ENCODE measurements around the gene SMURF2. TPM values are rescaled to one million over a fixed set of nuclear protein-coding genes. Genes with fewer than 3 reads are reported as not detected.

Gene SMURF2
- total and polyA plus RNA-seq, 9 of the 15 experiments (the other 6 are each of a cell fraction or from before 2014, with no cell fraction given) = 3.8 to 22.0 (median 14.8) TPM

DNA sequence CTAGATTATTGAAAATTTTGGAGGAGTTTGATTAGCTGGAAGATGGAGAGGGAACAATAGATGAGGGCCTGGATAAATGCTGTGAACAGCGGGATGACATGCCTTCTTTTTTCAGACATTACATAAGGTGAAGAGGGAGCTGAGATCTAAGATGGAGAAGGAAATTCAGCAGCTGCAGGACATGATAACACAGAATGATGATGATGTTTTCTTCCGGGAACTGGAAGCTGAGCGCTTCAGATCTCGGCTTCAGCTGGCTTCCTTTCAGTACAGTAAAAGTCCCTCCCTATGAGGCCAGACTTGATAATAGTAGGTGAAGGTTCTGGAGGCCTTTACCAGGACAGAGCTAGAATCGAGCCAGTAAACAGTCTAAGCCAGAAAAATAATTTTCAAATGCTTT, 124.6 kb downstream of the SMURF2 start (continued):
- TF ChIP-seq RBM15 (IDR thresholded peaks at IDR 0.05; ENCODE audit: insufficient read depth, low read length) = no peak
- TF ChIP-seq PRMT5 (CRISPR knock-in tag; IDR thresholded peaks at IDR 0.05) = no peak
- TF ChIP-seq STAT5A (IDR thresholded peaks at IDR 0.05; ENCODE audit: borderline replicate concordance, low read length) = peak; percentile 91
- no peak for TF ChIP-seq NFRKB (IDR thresholded peaks at IDR 0.05; ENCODE audit: low read depth)
- no peak for TF ChIP-seq ZNF165 (CRISPR knock-in tag; IDR thresholded peaks at IDR 0.05; ENCODE audit: borderline replicate concordance)
- TF ChIP-seq, protein P1, sequence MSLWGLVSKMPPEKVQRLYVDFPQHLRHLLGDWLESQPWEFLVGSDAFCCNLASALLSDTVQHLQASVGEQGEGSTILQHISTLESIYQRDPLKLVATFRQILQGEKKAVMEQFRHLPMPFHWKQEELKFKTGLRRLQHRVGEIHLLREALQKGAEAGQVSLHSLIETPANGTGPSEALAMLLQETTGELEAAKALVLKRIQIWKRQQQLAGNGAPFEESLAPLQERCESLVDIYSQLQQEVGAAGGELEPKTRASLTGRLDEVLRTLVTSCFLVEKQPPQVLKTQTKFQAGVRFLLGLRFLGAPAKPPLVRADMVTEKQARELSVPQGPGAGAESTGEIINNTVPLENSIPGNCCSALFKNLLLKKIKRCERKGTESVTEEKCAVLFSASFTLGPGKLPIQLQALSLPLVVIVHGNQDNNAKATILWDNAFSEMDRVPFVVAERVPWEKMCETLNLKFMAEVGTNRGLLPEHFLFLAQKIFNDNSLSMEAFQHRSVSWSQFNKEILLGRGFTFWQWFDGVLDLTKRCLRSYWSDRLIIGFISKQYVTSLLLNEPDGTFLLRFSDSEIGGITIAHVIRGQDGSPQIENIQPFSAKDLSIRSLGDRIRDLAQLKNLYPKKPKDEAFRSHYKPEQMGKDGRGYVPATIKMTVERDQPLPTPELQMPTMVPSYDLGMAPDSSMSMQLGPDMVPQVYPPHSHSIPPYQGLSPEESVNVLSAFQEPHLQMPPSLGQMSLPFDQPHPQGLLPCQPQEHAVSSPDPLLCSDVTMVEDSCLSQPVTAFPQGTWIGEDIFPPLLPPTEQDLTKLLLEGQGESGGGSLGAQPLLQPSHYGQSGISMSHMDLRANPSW (CRISPR knock-in tag; IDR thresholded peaks at IDR 0.05) = no peak
- TF ChIP-seq KAT7 (CRISPR knock-in tag; IDR thresholded peaks at IDR 0.05; ENCODE audit: borderline replicate concordance) = no peak
- TF ChIP-seq SIRT6 (IDR thresholded peaks at IDR 0.05; ENCODE audit: low read depth, low read length) = no peak
- no peak for TF ChIP-seq BRF1 (IDR thresholded peaks at IDR 0.05; ENCODE audit: borderline replicate concordance, extremely low read depth, insufficient read length)
- TF ChIP-seq EZH2 (IDR thresholded peaks at IDR 0.05; ENCODE audit: borderline replicate concordance, low read depth, low read length) = no peak
- no peak for TF ChIP-seq ZNF197 (CRISPR knock-in tag; IDR thresholded peaks at IDR 0.05; ENCODE audit: low read depth)
- no peak for TF ChIP-seq ZNF57 (CRISPR knock-in tag; IDR thresholded peaks at IDR 0.05)
- TF ChIP-seq LCOR (CRISPR knock-in tag; IDR thresholded peaks at IDR 0.05) = no peak
- TF ChIP-seq HNRNPLL (IDR thresholded peaks at IDR 0.05; ENCODE audit: low read depth, low read length, poor library complexity, severe bottlenecking) = no peak
- TF ChIP-seq GATAD2B (IDR thresholded peaks at IDR 0.05; ENCODE audit: borderline replicate concordance) = no peak
- peak; percentile 53; the same call in 1 of the 2 replicates for TF ChIP-seq LEF1 (IDR thresholded peaks at IDR 0.05)
- TF ChIP-seq, protein P2, sequence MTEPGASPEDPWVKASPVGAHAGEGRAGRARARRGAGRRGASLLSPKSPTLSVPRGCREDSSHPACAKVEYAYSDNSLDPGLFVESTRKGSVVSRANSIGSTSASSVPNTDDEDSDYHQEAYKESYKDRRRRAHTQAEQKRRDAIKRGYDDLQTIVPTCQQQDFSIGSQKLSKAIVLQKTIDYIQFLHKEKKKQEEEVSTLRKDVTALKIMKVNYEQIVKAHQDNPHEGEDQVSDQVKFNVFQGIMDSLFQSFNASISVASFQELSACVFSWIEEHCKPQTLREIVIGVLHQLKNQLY (CRISPR knock-in tag; conservative IDR thresholded peaks at IDR 0.05) = no peak
- TF ChIP-seq TFAM (CRISPR knock-in tag; conservative IDR thresholded peaks at IDR 0.05) = no peak
- TF ChIP-seq PHB (CRISPR knock-in tag; IDR thresholded peaks at IDR 0.05) = no peak
- no peak for TF ChIP-seq PCBP1 (IDR thresholded peaks at IDR 0.05; ENCODE audit: low read depth, low read length, poor library complexity, severe bottlenecking)
- no peak for TF ChIP-seq ARID2 (IDR thresholded peaks at IDR 0.05)
- TF ChIP-seq FOSL1 (tag; conservative IDR thresholded peaks at IDR 0.05) = peak; percentile 27; the same call in 1 of the 2 replicates
- no peak for TF ChIP-seq SRSF1 (IDR thresholded peaks at IDR 0.05; ENCODE audit: low read depth, low read length)
- TF ChIP-seq NFIX (CRISPR knock-in tag; IDR thresholded peaks at IDR 0.05; ENCODE audit: low read depth) = no peak
- no peak for TF ChIP-seq ZSCAN32 (CRISPR knock-in tag; IDR thresholded peaks at IDR 0.05)
- no peak for TF ChIP-seq MTA3 (IDR thresholded peaks at IDR 0.05; ENCODE audit: borderline replicate concordance)
- no peak for TF ChIP-seq ZKSCAN8 (CRISPR knock-in tag; IDR thresholded peaks at IDR 0.05)
- no peak for TF ChIP-seq SRSF9 (IDR thresholded peaks at IDR 0.05; ENCODE audit: borderline replicate concordance, low read depth, low read length)
- no peak for TF ChIP-seq KHSRP (IDR thresholded peaks at IDR 0.05)
- TF ChIP-seq MTA1 (IDR thresholded peaks at IDR 0.05; ENCODE audit: borderline replicate concordance) = no peak

Data from K562 (cell line).